Chondrocyte (in vitro differentiated cells): ENCODE measurements around the gene XIAP. TPM values are rescaled to one million over a fixed set of nuclear protein-coding genes. Genes with fewer than 3 reads are reported as not detected.

ENCODE experiments used
- DNase-seq: peaks from one replicate; pipeline ENCODE4 v3.0.0; 2021; ENCODE audit warnings: mixed read lengths, low spot score
- H3K27ac Mint-ChIP-seq: one replicate; pipeline ENCODE4 v1.8.0; 2021; ENCODE audit warnings: mild to moderate bottlenecking, moderate library complexity, mixed read lengths; ENCODE audit not compliant: unreplicated experiment
- H3K27me3 Mint-ChIP-seq: 2 replicates; pipeline ENCODE4 v1.8.0; 2021; ENCODE audit warnings: low read depth, mixed read lengths
- H3K36me3 Mint-ChIP-seq: 2 replicates; pipeline ENCODE4 v1.8.0; 2021; ENCODE audit warnings: low read depth, mixed read lengths
- H3K4me1 Mint-ChIP-seq: 2 replicates; pipeline ENCODE4 v1.8.0; 2021; ENCODE audit warnings: low read depth, mild to moderate bottlenecking, mixed read lengths
- H3K4me3 Mint-ChIP-seq: one replicate; pipeline ENCODE4 v1.8.0; 2021; ENCODE audit warnings: mild to moderate bottlenecking, moderate library complexity, mixed read lengths; ENCODE audit not compliant: unreplicated experiment
- H3K9me3 Mint-ChIP-seq: 2 replicates; pipeline ENCODE4 v1.8.0; 2021; ENCODE audit warnings: low read depth, mixed read lengths
- CTCF ChIP-seq: fragments of 200-600 bp; sonication (generic); IDR thresholded peaks from 2 replicates; pipeline ENCODE4 v1.5.0; 2021; ENCODE audit warnings: antibody characterized with exemption, mild to moderate bottlenecking, moderate library complexity
- total RNA-seq: library from RNA; stranded (reverse); gene quantifications from 3 replicates; pipeline ENCODE4 v1.2.1, GENCODE V29; 2021

Gene XIAP
- total RNA-seq, 1 donor from 2014 or later = 44.7 TPM

- no peaks in the 10 kb centered on the region for H3K36me3 Mint-ChIP-seq
- H3K4me1 Mint-ChIP-seq = peaks cover 13% of the 10 kb centered on the region
- H3K27ac Mint-ChIP-seq = peak overlapping the region; percentile 99
- TF ChIP-seq CTCF = no peak
- no peak for DNase-seq
- H3K4me3 Mint-ChIP-seq = peak overlapping the region; percentile 92
- peaks cover 4% of the 10 kb centered on the region for H3K9me3 Mint-ChIP-seq
- no peaks in the 10 kb centered on the region for H3K27me3 Mint-ChIP-seq
These were observed 99.6 kb downstream of the XIAP start for GRCh38 chrX:123959281-123960063.

DNA sequence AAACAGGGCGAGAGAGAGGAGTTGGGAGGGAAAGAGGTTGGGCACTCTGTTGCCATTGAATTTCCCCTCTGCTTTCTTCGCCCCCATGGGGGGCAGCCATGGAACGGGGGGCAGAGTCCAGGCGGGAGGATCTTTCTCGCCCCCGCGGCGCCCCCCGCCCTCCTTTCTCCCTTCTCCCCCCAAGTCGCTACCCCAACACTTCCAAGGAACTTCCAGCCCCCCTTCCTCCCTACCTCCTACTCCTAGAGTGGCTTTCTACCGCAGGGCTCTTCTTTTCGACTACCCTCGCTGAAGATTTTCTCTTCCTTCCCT lies 101.1 kb downstream of the XIAP start:
- no peak for DNase-seq
- H3K27ac Mint-ChIP-seq = peak overlapping the region; percentile 99
- no peak for TF ChIP-seq CTCF
- no peaks in the 10 kb centered on the region for H3K27me3 Mint-ChIP-seq
- H3K4me3 Mint-ChIP-seq = peak overlapping the region; percentile 92
- peaks cover 24% of the 10 kb centered on the region for H3K4me1 Mint-ChIP-seq
- H3K9me3 Mint-ChIP-seq = peaks cover 7% of the 10 kb centered on the region
- no peaks in the 10 kb centered on the region for H3K36me3 Mint-ChIP-seq

DNA sequence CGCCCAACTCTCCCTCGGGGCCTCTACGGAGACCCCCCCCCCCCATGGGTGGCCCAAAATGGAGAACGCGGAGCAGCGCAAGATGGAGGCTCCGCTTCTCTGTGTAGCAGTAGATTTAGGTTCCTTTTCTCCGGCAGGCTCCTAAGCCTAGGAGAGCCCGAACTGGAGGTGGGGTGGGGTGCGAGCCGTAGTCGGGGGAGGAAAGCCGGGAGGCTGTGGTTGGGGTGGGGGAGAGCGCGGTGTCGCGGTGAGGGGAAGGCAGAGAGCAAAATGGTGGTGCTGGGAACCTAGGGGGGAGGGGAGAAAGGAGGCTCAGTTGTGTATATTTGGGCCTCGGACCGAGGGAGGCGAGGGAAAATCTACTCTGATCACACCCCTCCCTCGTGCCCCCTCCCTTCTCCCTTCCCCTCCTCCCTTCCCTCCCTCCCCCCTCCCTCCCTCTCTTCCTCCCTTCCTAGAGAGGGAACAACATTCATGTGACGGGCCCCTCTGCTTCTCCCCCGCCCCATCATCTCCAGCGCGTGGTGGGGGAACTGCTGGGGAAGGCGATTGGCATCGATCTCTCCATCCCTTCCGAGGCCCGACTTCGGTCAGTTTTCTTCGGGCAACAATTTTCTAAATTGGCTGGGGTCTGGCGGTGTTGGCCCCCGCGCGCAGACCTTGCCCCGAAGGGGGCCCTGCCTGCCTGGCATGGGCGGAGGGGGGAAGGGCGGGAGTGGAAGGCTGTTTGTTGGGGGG lies 101.6 kb downstream of the XIAP start, which contains the start of gene STAG2:
TSS of gene STAG2 (plus strand) at position 439 of the 738 bp plus-strand sequence. CDS start 60,922 bp downstream, outside the sequence.
- H3K36me3 Mint-ChIP-seq = no peaks in the 10 kb centered on the region
- peaks cover 7% of the 10 kb centered on the region for H3K9me3 Mint-ChIP-seq
- DNase-seq = no peak
- TF ChIP-seq CTCF = no peak
- no peaks in the 10 kb centered on the region for H3K27me3 Mint-ChIP-seq
- peak within 1 kb of the TSS; percentile 92 for H3K4me3 Mint-ChIP-seq
- H3K4me1 Mint-ChIP-seq = peaks cover 24% of the 10 kb centered on the region
- peak within 1 kb of the TSS; percentile 99 for H3K27ac Mint-ChIP-seq

GRCh38 chrX:123962006-123962467 lies 102.2 kb downstream of the XIAP start:
- H3K36me3 Mint-ChIP-seq = no peaks in the 10 kb centered on the region
- no peak for TF ChIP-seq CTCF
- H3K4me3 Mint-ChIP-seq = peak overlapping the region; percentile 92
- peaks cover 7% of the 10 kb centered on the region for H3K9me3 Mint-ChIP-seq
- no peak for DNase-seq
- H3K4me1 Mint-ChIP-seq = peaks cover 24% of the 10 kb centered on the region
- H3K27ac Mint-ChIP-seq = peak overlapping the region; percentile 98
- no peaks in the 10 kb centered on the region for H3K27me3 Mint-ChIP-seq

GRCh38 chrX:123962794-123963373 lies 103.0 kb downstream of the XIAP start:
- no peak for DNase-seq
- H3K27me3 Mint-ChIP-seq = no peaks in the 10 kb centered on the region
- peaks cover 7% of the 10 kb centered on the region for H3K9me3 Mint-ChIP-seq
- H3K4me1 Mint-ChIP-seq = peaks cover 24% of the 10 kb centered on the region
- no peaks in the 10 kb centered on the region for H3K36me3 Mint-ChIP-seq
- peak overlapping the region; percentile 92 for H3K4me3 Mint-ChIP-seq
- H3K27ac Mint-ChIP-seq = peak overlapping the region; percentile 98
- no peak for TF ChIP-seq CTCF
